Omental fat pad (tissue), 4 donors: ENCODE results near the gene MYO1B. TPM values are rescaled to one million over a fixed set of nuclear protein-coding genes. Genes with fewer than 3 reads are reported as not detected.

Source experiments
- ATAC-seq: fragments of 150-250 bp; one replicate; pipeline ENCODE4 v1.9.1; 2016; ENCODE audit warnings: mild to moderate bottlenecking, moderate library complexity; ENCODE audit not compliant: low FRiP score
- DNase-seq: peaks from one replicate; pipeline ENCODE4 v3.0.0-alpha.2; 2019; ENCODE audit warnings: low spot score
- CTCF ChIP-seq, 3 donors: fragments of 450-650 bp; IDR thresholded peaks; one replicate each; pipeline ENCODE4 v1.5.1; 2016 to 2017; ENCODE audit warnings: antibody characterized with exemption in 3 of 3, mild to moderate bottlenecking in 3 of 3, moderate library complexity in 2 of 3
- total RNA-seq, 4 donors: library from RNA; depleted of rRNA; stranded (reverse); fragments of >200 nt; gene quantifications; one replicate each; pipeline ENCODE4 v1.1.0, GENCODE V29; 2016

The MYO1B gene
- total RNA-seq, 4 donors from 2014 or later = 37.7 to 118 (median 59.8) TPM

GRCh38 chr2:191432121-191432520 is 186.9 kb downstream of the MYO1B start:
- TF ChIP-seq CTCF (IDR thresholded peaks at IDR 0.05) = no peak
- DNase-seq (no peak), ATAC-seq (no peak)

- ATAC-seq = no peak
- no peak for DNase-seq
- TF ChIP-seq CTCF (IDR thresholded peaks at IDR 0.05) = no peak
Measured at GRCh38 chr2:191434072-191434471, 188.9 kb downstream of the MYO1B start.

- DNase-seq (no peak), ATAC-seq (no peak)
- no peak for TF ChIP-seq CTCF (IDR thresholded peaks at IDR 0.05)
Measured at GRCh38 chr2:191435141-191435540, 189.9 kb downstream of the MYO1B start.

GRCh38 chr2:191436368-191437055 is 191.3 kb downstream of the MYO1B start:
- TF ChIP-seq CTCF (IDR thresholded peaks at IDR 0.05) = no peak
- DNase-seq = no peak
- ATAC-seq = no peak

- TF ChIP-seq CTCF (IDR thresholded peaks at IDR 0.05) = no peak
- ATAC-seq = no peak
- no peak for DNase-seq
Measured at GRCh38 chr2:191439481-191439880, 194.3 kb downstream of the MYO1B start.

- DNase-seq = no peak
- ATAC-seq = no peak
- TF ChIP-seq CTCF (IDR thresholded peaks at IDR 0.05) = no peak
Measured at GRCh38 chr2:191441496-191442214, 196.5 kb downstream of the MYO1B start.

- DNase-seq (no peak), ATAC-seq (no peak)
- no peak for TF ChIP-seq CTCF (IDR thresholded peaks at IDR 0.05)
Measured at GRCh38 chr2:191443446-191443845, 198.2 kb downstream of the MYO1B start.
